Endothelial cell of umbilical vein (primary cell): Measurements from ENCODE around the gene POLG. TPM values are rescaled to one million over a fixed set of nuclear protein-coding genes. Genes with fewer than 3 reads are reported as not detected.

Experiments
- BruUV-seq: library from RNA; stranded (reverse); fragments of 400-500 nt; replicated peaks from 2 replicates; lab custom pipeline; 2021; lab: Mats Ljungman, UMichigan
- CTCF ChIA-PET: fragments of 300-600, 350-600 bp; sonication (Branson Sonifier 250); formaldehyde crosslinking; loops from one replicate; lab custom pipeline; 2021; ENCODE audit warnings: antibody characterized with exemption, inconsistent platforms; lab: Charles Lee
- POLR2A ChIA-PET: fragments of 300-600, 350-600 bp; sonication (Branson Sonifier 250); formaldehyde crosslinking; loops from one replicate; lab custom pipeline; 2021; ENCODE audit warnings: antibody characterized with exemption, inconsistent platforms; lab: Charles Lee
- DNase-seq: peaks from one replicate; pipeline ENCODE4 v3.0.0-alpha.2; 2011; ENCODE audit warnings: low read depth, low spot score
- FAIRE-seq: peaks from 2 replicates; lab custom pipeline; 2011; peaks lifted over from hg19 to GRCh38; lab: Jason Lieb, UNC
- H2AFZ ChIP-seq: 2 replicates; pipeline ENCODE4 v1.6.0; 2012; ENCODE audit warnings: low read depth, low read length, control low read depth, inconsistent platforms
- H3K27ac ChIP-seq: 2 replicates; pipeline ENCODE4 v1.5.1; 2011; ENCODE audit warnings: low read depth, mild to moderate bottlenecking, control low read depth, low read length, moderate library complexity; ENCODE audit not compliant: insufficient read depth
- H3K27me3 ChIP-seq, 2 experiments: 2 replicates each; pipeline versions ENCODE4 v1.6.0 to v1.6.1; 2011; ENCODE audit warnings: low read length in 2 of 2, mixed read lengths in 1 of 2; ENCODE audit not compliant: control insufficient read depth in 2 of 2, insufficient read depth in 2 of 2
- H3K36me3 ChIP-seq, 2 experiments: 2 replicates in 1 of 2; 3 replicates in 1 of 2; pipeline ENCODE4 v1.5.1; 2011; ENCODE audit warnings: low read length in 2 of 2, mild to moderate bottlenecking in 1 of 2, moderate library complexity in 1 of 2; ENCODE audit not compliant: control insufficient read depth in 2 of 2, insufficient read depth in 2 of 2; ENCODE audit errors: extremely low read depth in 1 of 2
- H3K4me1 ChIP-seq: 3 replicates; pipeline ENCODE4 v1.5.1; 2011; ENCODE audit warnings: mild to moderate bottlenecking, low read length; ENCODE audit not compliant: control insufficient read depth, insufficient read depth; ENCODE audit errors: extremely low read depth
- H3K4me2 ChIP-seq: 2 replicates; pipeline ENCODE4 v1.6.1; 2011; ENCODE audit warnings: low read length, control low read depth, mixed read lengths; ENCODE audit not compliant: insufficient read depth
- H3K4me3 ChIP-seq, 3 experiments: fragments of 200-600 bp in 1 of 3; sonication (generic), shearing (Covaris generic) in 1 of 3; replicated peaks in 1 of 3; 2 replicates each; pipeline ENCODE4 v1.5.1; 2011 to 2016; ENCODE audit warnings: control low read depth in 3 of 3, low read length in 3 of 3, mild to moderate bottlenecking in 2 of 3, inconsistent platforms in 1 of 3, low read depth in 1 of 3, moderate library complexity in 1 of 3; ENCODE audit not compliant: insufficient read depth in 1 of 3
- H3K79me2 ChIP-seq: 2 replicates; pipeline ENCODE4 v1.6.0; 2012; ENCODE audit warnings: low read length, inconsistent platforms; ENCODE audit not compliant: control insufficient read depth, insufficient read depth
- H3K9ac ChIP-seq: replicated peaks from 2 replicates; pipeline ENCODE3; 2011; ENCODE audit warnings: low read length, control low read depth; ENCODE audit not compliant: insufficient read depth; ENCODE audit errors: extremely low read depth
- H3K9me1 ChIP-seq: replicated peaks from 3 replicates; pipeline ENCODE4 v1.6.0; 2011; ENCODE audit warnings: mild to moderate bottlenecking, low read length; ENCODE audit not compliant: control insufficient read depth, insufficient read depth; ENCODE audit errors: extremely low read depth
- H3K9me3 ChIP-seq: replicated peaks from 2 replicates; pipeline ENCODE4 v1.5.1; 2012; ENCODE audit warnings: low read length, inconsistent platforms; ENCODE audit not compliant: control insufficient read depth, insufficient read depth
- H4K20me1 ChIP-seq: replicated peaks from 2 replicates; pipeline ENCODE3; 2011; ENCODE audit warnings: mild to moderate bottlenecking, low read length; ENCODE audit not compliant: control insufficient read depth, insufficient read depth; ENCODE audit errors: extremely low read depth
- EZH2 ChIP-seq: IDR thresholded peaks from 2 replicates; pipeline ENCODE4 v1.6.1; 2012; ENCODE audit warnings: borderline replicate concordance, low read depth, mild to moderate bottlenecking, moderate library complexity, low read length, inconsistent platforms; ENCODE audit not compliant: severe bottlenecking
- GATA2 ChIP-seq: IDR thresholded peaks from 2 replicates; pipeline ENCODE4 v1.7.0; 2011; ENCODE audit warnings: low read depth, mild to moderate bottlenecking, moderate library complexity, mixed read lengths, low read length; ENCODE audit not compliant: insufficient read length, insufficient read depth
- JUN ChIP-seq: IDR thresholded peaks from 2 replicates; pipeline ENCODE4 v1.6.1; 2011; ENCODE audit warnings: borderline replicate concordance, low read depth; ENCODE audit not compliant: insufficient read length, insufficient read depth
- MYC ChIP-seq: IDR thresholded peaks from one replicate; pipeline ENCODE4 v1.6.1; 2011; ENCODE audit warnings: mild to moderate bottlenecking, low read depth, low read length
- POLR2A ChIP-seq: IDR thresholded peaks from 2 replicates; pipeline ENCODE4 v1.6.1; 2012; ENCODE audit warnings: low read depth, mild to moderate bottlenecking, control low read depth, low read length
- POLR2AphosphoS5 ChIP-seq: IDR thresholded peaks from 2 replicates; pipeline ENCODE4 v1.6.1; 2012; ENCODE audit warnings: low read depth, mild to moderate bottlenecking, control low read depth, low read length, moderate library complexity; ENCODE audit not compliant: insufficient read depth
- dilution Hi-C: fragments of 300-500 bp; cut with MboI; formaldehyde crosslinking; loops from one replicate; pipeline ENCODE4 v1.15.0; 2019; ENCODE audit warnings: low sequenced_read_pairs; ENCODE audit not compliant: extremely low pct_ligation_motif_present
- intact Hi-C: fragments of 100-400 bp; cut with micrococcal nuclease; formaldehyde crosslinking; loops from one replicate; pipeline ENCODE4 v1.10.0; 2022
- polyA plus RNA-seq, 4 experiments: library from polyadenylated mRNA; depleted of rRNA in 3 of 4; stranded (reverse) in 3 of 4; unstranded in 1 of 4; fragments of >200 nt; gene quantifications; 2 replicates each; pipeline versions ENCODE4 v1.2.1 to v1.2.3, GENCODE V29; 2011 to 2012; ENCODE audit warnings: missing spikeins in 1 of 4
- total RNA-seq: library from RNA; stranded (reverse); gene quantifications from 2 replicates; pipeline ENCODE4 v1.2.3, GENCODE V29; 2021
- TF ChIP-seq, protein P1 (sequence below): IDR thresholded peaks from 2 replicates; pipeline ENCODE4 v1.6.1; 2011; ENCODE audit not compliant: insufficient read depth, insufficient read length
- TF ChIP-seq, protein P2 (sequence below), 2 donors: IDR thresholded peaks; 1 replicate in 1 of 2; 2 replicates in 1 of 2; pipeline ENCODE4 v1.5.1; 2011; ENCODE audit warnings: low read length in 2 of 2, mild to moderate bottlenecking in 2 of 2, moderate library complexity in 2 of 2, control low read depth in 1 of 2, inconsistent platforms in 1 of 2, low read depth in 1 of 2; ENCODE audit not compliant: insufficient read depth in 1 of 2; ENCODE audit errors: extremely low read depth in 1 of 2

POLG gene
- total and polyA plus RNA-seq, 2 donors (not counting 3 experiments of a cell fraction or from before 2014, with no cell fraction given): 36.6 to 77.7 TPM

GRCh38 chr15:89315375-89315929 is 19.2 kb downstream of the POLG start:
- dilution Hi-C loops: no loop called here
- DNase-seq: peak; percentile 28
- FAIRE-seq: peak; percentile 76
- no peaks in the 10 kb centered on the region for H4K20me1 ChIP-seq
- H3K36me3 ChIP-seq: peaks cover 26 to 35% of the 10 kb centered on the region in 2 experiments
- no peaks in the 10 kb centered on the region for H3K27me3 ChIP-seq
- no peak overlapping the region for H3K9ac ChIP-seq
- H3K27ac ChIP-seq: peak overlapping the region; percentile 5
- ChIA-PET POLR2A (no interaction called here), CTCF (interaction anchor here (1.3 to 2.4 kb wide), 2 partner anchors 9 to 109 kb away, joined by 4 to 6 read pairs; no protein-coding TSS in a partner anchor)
- peaks cover 27% of the 10 kb centered on the region for H3K4me1 ChIP-seq
- BruUV-seq: no TSS peak
- TF ChIP-seq POLR2A (peak; percentile 25), MYC (no peak), POLR2AphosphoS5 (no peak), GATA2 (no peak)
- no peak overlapping the region for H3K4me3 ChIP-seq
- no peak overlapping the region for H3K4me2 ChIP-seq
- no peaks in the 10 kb centered on the region for H3K9me1 ChIP-seq
- no peaks in the 10 kb centered on the region for H3K9me3 ChIP-seq
- no peak overlapping the region for H2AFZ ChIP-seq
- no peaks in the 10 kb centered on the region for H3K79me2 ChIP-seq
- intact Hi-C loops: loop anchor here (2.0 kb wide), 1 partner anchor 17 kb away; no protein-coding TSS in a partner anchor

- DNase-seq: no peak
- FAIRE-seq: peak; percentile 15
- dilution Hi-C loops (no loop called here), intact Hi-C loops (no loop called here)
- H3K36me3 ChIP-seq: peaks cover 0 to 6% of the 10 kb centered on the region in 2 experiments
- no peak overlapping the region for H3K27ac ChIP-seq
- no peaks in the 10 kb centered on the region for H3K79me2 ChIP-seq
- TF ChIP-seq JUN: no peak
- TF ChIP-seq GATA2: no peak
- TF ChIP-seq, protein P1, sequence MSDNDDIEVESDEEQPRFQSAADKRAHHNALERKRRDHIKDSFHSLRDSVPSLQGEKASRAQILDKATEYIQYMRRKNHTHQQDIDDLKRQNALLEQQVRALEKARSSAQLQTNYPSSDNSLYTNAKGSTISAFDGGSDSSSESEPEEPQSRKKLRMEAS: no peak
- TF ChIP-seq EZH2: no peak
- TF ChIP-seq, protein P2, sequence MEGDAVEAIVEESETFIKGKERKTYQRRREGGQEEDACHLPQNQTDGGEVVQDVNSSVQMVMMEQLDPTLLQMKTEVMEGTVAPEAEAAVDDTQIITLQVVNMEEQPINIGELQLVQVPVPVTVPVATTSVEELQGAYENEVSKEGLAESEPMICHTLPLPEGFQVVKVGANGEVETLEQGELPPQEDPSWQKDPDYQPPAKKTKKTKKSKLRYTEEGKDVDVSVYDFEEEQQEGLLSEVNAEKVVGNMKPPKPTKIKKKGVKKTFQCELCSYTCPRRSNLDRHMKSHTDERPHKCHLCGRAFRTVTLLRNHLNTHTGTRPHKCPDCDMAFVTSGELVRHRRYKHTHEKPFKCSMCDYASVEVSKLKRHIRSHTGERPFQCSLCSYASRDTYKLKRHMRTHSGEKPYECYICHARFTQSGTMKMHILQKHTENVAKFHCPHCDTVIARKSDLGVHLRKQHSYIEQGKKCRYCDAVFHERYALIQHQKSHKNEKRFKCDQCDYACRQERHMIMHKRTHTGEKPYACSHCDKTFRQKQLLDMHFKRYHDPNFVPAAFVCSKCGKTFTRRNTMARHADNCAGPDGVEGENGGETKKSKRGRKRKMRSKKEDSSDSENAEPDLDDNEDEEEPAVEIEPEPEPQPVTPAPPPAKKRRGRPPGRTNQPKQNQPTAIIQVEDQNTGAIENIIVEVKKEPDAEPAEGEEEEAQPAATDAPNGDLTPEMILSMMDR (IDR thresholded peaks at IDR 0.05; ENCODE audit: extremely low read depth in 1 of 2, insufficient read depth in 1 of 2, low read depth in 1 of 2, low read length in 2 of 2): no peak
- no peak for TF ChIP-seq POLR2A
- H3K9me1 ChIP-seq: no peaks in the 10 kb centered on the region
- no peak overlapping the region for H3K4me3 ChIP-seq
- BruUV-seq: no TSS peak
- ChIA-PET CTCF (interaction anchor here (1.6 kb wide), 1 partner anchor 103 kb away, joined by 4 read pairs; no protein-coding TSS in a partner anchor), POLR2A (no interaction called here)
- H3K4me2 ChIP-seq: no peak overlapping the region
- H2AFZ ChIP-seq: no peak overlapping the region
- H3K4me1 ChIP-seq: peaks cover 6% of the 10 kb centered on the region
- H3K27me3 ChIP-seq: no peaks in the 10 kb centered on the region
- H3K9ac ChIP-seq: no peak overlapping the region
- H3K9me3 ChIP-seq: no peaks in the 10 kb centered on the region
- H4K20me1 ChIP-seq: no peaks in the 10 kb centered on the region
Measured at GRCh38 chr15:89309993-89310392, 24.6 kb downstream of the POLG start.
